ENCODE measurements around the gene ACSS1. TPM values are rescaled to one million over a fixed set of nuclear protein-coding genes. Genes with fewer than 3 reads are reported as not detected.

ACSS1 gene
- total RNA-seq, 2 experiments from 2014 or later = 8.5 to 10.7 TPM

GRCh38 chr20:25077610-25078169 lies 19.8 kb upstream of the ACSS1 start:
- Mint-ChIP-seq H3K27me3 (peaks cover 60% of the 10 kb centered on the region), H3K9me3 (ENCODE audit: low read depth) (no peaks in the 10 kb centered on the region), H3K36me3 (ENCODE audit: low read depth) (peaks cover 2% of the 10 kb centered on the region), H3K4me1 (peaks cover 18% of the 10 kb centered on the region), H3K4me3 (peak overlapping the region; percentile 32), H3K27ac (no peak overlapping the region)
- peak; percentile 36 for DNase-seq
- ATAC-seq = peak; percentile 35
- intact Hi-C loops (cut with DNase I, micrococcal nuclease) = loop anchor here in 1 of 2 experiments (10.0 kb wide), 1 partner anchor 317 kb away; the partner anchor contains the start of gene ABHD12
- ChIA-PET POLR2A (no interaction called here), CTCF (interaction anchor here (0.5 to 1.9 kb wide), 4 partner anchors 10 to 126 kb away, joined by 3 to 7 read pairs (median 3); no protein-coding TSS in a partner anchor)

GRCh38 chr20:25076731-25077609 lies 19.0 kb upstream of the ACSS1 start:
- Mint-ChIP-seq H3K4me3 (peak overlapping the region; percentile 32), H3K27me3 (peaks cover 59% of the 10 kb centered on the region), H3K36me3 (ENCODE audit: low read depth) (peaks cover 2% of the 10 kb centered on the region), H3K4me1 (peaks cover 14% of the 10 kb centered on the region), H3K9me3 (ENCODE audit: low read depth) (no peaks in the 10 kb centered on the region), H3K27ac (no peak overlapping the region)
- peak; percentile 62 for ATAC-seq
- ChIA-PET POLR2A (no interaction called here), CTCF (interaction anchor here (0.5 to 0.9 kb wide), 3 partner anchors 9 to 92 kb away, joined by 3 to 4 read pairs (median 3); no protein-coding TSS in a partner anchor)
- intact Hi-C loops (cut with DNase I, micrococcal nuclease) = loop anchor here in 1 of 2 experiments (10.0 kb wide), 1 partner anchor 318 kb away; the partner anchor contains the start of gene ABHD12
- peak; percentile 61 for DNase-seq

- peaks cover 2% of the 10 kb centered on the region for H3K36me3 Mint-ChIP-seq (ENCODE audit: low read depth)
- ChIA-PET POLR2A (no interaction called here), CTCF (interaction anchor here (0.7 kb wide), 1 partner anchor 9 kb away, joined by 4 read pairs; no protein-coding TSS in a partner anchor)
These were observed 18.3 kb upstream of the ACSS1 start for GRCh38 chr20:25076201-25076600.

GRCh38 chr20:25073544-25073943 lies 15.6 kb upstream of the ACSS1 start:
- ChIA-PET POLR2A (no interaction called here), CTCF (interaction anchor here (1.4 kb wide), 1 partner anchor 9 kb away, joined by 5 read pairs; no protein-coding TSS in a partner anchor)
- intact Hi-C loops (cut with DNase I, micrococcal nuclease) = loop anchor here in 1 of 2 experiments (10.0 kb wide), 1 partner anchor 321 kb away; the partner anchor contains the start of gene ABHD12

More at GRCh38 chr20:25076201-25076600, 18.3 kb upstream of the ACSS1 start:
- no peak overlapping the region for H3K4me3 Mint-ChIP-seq
- peaks cover 63% of the 10 kb centered on the region for H3K27me3 Mint-ChIP-seq
- H3K4me1 Mint-ChIP-seq = peaks cover 14% of the 10 kb centered on the region
- DNase-seq (no peak), ATAC-seq (no peak)
- H3K27ac Mint-ChIP-seq = no peak overlapping the region
- no peaks in the 10 kb centered on the region for H3K9me3 Mint-ChIP-seq (ENCODE audit: low read depth)
- intact Hi-C loops (cut with DNase I, micrococcal nuclease) = loop anchor here in 1 of 2 experiments (10.0 kb wide), 1 partner anchor 319 kb away; the partner anchor contains the start of gene ABHD12

DNA sequence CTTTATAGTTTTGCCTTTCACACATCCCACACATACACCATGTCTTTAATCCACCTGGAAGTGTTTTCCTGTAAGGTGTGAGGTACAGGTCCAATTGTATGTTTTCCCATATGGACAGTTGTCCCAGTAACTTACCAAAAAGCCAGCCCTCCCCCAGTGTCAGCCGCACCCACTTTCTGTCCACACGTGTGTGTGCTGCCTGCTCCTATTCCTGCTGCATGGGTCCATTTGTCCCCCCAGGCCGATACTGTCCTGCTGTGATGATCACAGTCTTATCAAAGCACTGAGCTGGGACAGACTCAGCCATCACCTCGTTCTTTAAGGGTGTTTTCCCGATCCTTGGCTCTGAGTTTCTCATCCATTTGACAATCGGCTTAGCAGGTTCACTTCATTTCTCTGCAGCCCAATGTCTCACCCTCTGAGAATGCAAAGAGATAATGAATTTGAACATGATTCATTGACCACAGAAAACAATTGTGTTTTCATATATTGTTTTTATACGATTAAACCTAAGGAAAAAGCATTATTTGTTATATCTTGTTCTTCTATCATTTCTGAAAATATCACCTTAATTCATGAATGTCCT lies 14.4 kb upstream of the ACSS1 start:
- Mint-ChIP-seq H3K36me3 (ENCODE audit: low read depth) (no peaks in the 10 kb centered on the region), H3K4me3 (no peak overlapping the region), H3K4me1 (peaks cover 8% of the 10 kb centered on the region), H3K27ac (no peak overlapping the region), H3K27me3 (peaks cover 55% of the 10 kb centered on the region), H3K9me3 (ENCODE audit: low read depth) (no peaks in the 10 kb centered on the region)
- ChIA-PET CTCF (no interaction called here), POLR2A (no interaction called here)
- intact Hi-C loops (cut with DNase I, micrococcal nuclease) = loop anchor here in 1 of 2 experiments (10.0 kb wide), 1 partner anchor 322 kb away; the partner anchor contains the start of gene ABHD12
- DNase-seq = no peak
- no peak for ATAC-seq

More at GRCh38 chr20:25073544-25073943, 15.6 kb upstream of the ACSS1 start:
- Mint-ChIP-seq H3K27ac (no peak overlapping the region), H3K27me3 (peaks cover 60% of the 10 kb centered on the region), H3K9me3 (ENCODE audit: low read depth) (no peaks in the 10 kb centered on the region), H3K4me3 (no peak overlapping the region), H3K36me3 (ENCODE audit: low read depth) (no peaks in the 10 kb centered on the region), H3K4me1 (peaks cover 14% of the 10 kb centered on the region)
- DNase-seq (no peak), ATAC-seq (no peak)

DNA sequence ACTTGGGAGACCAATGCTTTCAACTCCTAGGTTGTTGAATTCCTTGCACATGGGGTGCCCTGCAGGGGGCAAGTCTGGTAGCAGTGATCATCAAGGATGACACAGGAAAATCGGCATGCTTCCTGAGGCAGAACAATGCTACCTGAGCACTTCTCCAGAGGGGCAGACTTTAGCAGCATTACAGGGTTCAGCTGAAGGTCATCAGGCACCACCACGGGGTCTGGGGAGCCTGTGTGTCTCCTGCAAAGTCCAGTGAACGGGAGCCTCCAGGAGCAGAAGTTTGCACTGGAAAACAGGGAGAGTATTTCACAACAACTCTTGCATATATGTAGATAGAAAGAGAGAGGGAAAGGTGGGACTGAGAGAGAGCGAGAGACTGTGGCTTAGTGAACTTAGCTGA lies 13.8 kb upstream of the ACSS1 start:
- no peaks in the 10 kb centered on the region for H3K36me3 Mint-ChIP-seq (ENCODE audit: low read depth)
- ATAC-seq (no peak), DNase-seq (no peak)
- intact Hi-C loops (cut with DNase I, micrococcal nuclease) = loop anchor here in 1 of 2 experiments (10.0 kb wide), 1 partner anchor 323 kb away; the partner anchor contains the start of gene ABHD12
- CTCF ChIA-PET = interaction anchor here (0.6 to 1.4 kb wide), 4 partner anchors 55 to 118 kb away, joined by 3 to 4 read pairs (median 3); no protein-coding TSS in a partner anchor
- peaks cover 50% of the 10 kb centered on the region for H3K27me3 Mint-ChIP-seq
- H3K9me3 Mint-ChIP-seq (ENCODE audit: low read depth) = no peaks in the 10 kb centered on the region
- H3K27ac Mint-ChIP-seq = no peak overlapping the region
- POLR2A ChIA-PET = no interaction called here
- peaks cover 2% of the 10 kb centered on the region for H3K4me1 Mint-ChIP-seq
- no peak overlapping the region for H3K4me3 Mint-ChIP-seq

DNA sequence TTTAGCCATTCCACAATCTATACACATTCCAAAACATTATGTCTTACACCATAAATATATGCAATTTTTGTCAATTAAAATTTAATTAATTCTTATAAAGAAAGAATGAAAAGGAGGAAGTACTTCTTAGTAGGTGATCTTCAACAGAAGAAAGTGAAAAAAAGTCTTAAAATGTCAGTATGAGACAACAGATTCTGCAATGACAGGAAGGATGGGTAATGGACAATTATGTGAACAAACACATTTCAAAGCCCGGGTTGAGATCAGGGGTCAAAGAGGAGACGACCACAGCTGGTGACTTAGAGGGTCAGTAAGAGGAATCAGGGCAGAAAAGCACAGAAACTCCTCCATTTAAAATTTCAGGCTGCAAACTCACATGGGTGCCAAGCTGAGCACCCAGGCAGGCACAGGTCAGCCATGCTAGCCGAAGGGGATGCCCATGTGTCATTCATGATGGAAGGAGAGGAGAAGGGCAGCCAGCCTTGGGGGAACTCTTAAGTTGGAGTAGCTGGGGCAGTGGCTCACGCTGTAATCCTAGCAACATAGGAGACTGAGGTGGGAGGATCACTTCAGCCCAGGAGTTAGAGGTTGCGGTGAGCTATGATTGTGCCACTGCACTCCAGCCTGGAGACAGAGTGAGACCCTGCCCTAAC lies 13.0 kb upstream of the ACSS1 start:
- Mint-ChIP-seq H3K36me3 (ENCODE audit: low read depth) (no peaks in the 10 kb centered on the region), H3K9me3 (ENCODE audit: low read depth) (no peaks in the 10 kb centered on the region), H3K4me1 (no peaks in the 10 kb centered on the region), H3K27ac (no peak overlapping the region), H3K4me3 (no peak overlapping the region), H3K27me3 (peaks cover 47% of the 10 kb centered on the region)
- POLR2A ChIA-PET = no interaction called here
- DNase-seq = no peak
- CTCF ChIA-PET = interaction anchor here (0.6 to 1.4 kb wide), 4 partner anchors 54 to 119 kb away, joined by 3 to 4 read pairs (median 3); no protein-coding TSS in a partner anchor
- intact Hi-C loops (cut with DNase I, micrococcal nuclease) = loop anchor here in 1 of 2 experiments (10.0 kb wide), 1 partner anchor 324 kb away; the partner anchor contains the start of gene ABHD12
- no peak for ATAC-seq

DNA sequence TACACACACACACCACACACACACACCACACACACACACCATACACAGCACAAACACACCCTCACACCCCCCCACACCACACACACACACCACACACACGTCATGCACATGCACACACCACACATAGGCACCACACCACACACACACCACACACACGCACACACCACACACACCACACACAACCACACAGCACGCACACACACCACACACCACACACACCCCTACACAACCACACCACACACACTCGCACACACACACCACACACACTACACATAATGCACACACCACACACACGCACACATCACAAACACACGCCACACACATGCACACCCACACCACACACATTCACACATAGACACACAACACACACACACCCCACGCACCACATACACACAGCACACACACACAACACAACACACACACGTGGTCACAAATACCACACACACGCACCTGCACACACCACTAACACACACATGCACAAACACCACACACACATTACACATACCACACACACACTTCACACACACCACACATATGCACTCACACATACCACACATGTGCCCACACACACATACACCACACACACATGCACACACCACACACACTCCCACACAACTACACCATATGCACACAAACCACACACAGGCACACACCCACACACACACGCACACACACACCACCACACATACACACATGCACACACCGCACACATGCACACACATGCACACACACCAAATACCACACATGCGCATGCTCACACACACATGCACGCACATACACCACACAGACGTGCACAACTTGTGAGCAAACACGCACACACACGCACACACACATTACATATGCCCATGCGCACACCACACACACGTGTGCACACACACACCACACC lies 9.4 kb upstream of the ACSS1 start:
- intact Hi-C loops (cut with DNase I, micrococcal nuclease) = no loop called here
- Mint-ChIP-seq H3K4me3 (no peak overlapping the region), H3K27me3 (peaks cover 31% of the 10 kb centered on the region), H3K9me3 (ENCODE audit: low read depth) (no peaks in the 10 kb centered on the region), H3K27ac (no peak overlapping the region), H3K4me1 (no peaks in the 10 kb centered on the region), H3K36me3 (ENCODE audit: low read depth) (no peaks in the 10 kb centered on the region)
- CTCF ChIA-PET = interaction anchor here (0.6 to 1.2 kb wide), 4 partner anchors 73 to 414 kb away, joined by 3 to 8 read pairs (median 4); no protein-coding TSS in a partner anchor
- no peak for ATAC-seq
- POLR2A ChIA-PET = interaction anchor here (0.8 kb wide), 1 partner anchor 340 kb away, joined by 3 read pairs; no protein-coding TSS in a partner anchor
- no peak for DNase-seq

DNA sequence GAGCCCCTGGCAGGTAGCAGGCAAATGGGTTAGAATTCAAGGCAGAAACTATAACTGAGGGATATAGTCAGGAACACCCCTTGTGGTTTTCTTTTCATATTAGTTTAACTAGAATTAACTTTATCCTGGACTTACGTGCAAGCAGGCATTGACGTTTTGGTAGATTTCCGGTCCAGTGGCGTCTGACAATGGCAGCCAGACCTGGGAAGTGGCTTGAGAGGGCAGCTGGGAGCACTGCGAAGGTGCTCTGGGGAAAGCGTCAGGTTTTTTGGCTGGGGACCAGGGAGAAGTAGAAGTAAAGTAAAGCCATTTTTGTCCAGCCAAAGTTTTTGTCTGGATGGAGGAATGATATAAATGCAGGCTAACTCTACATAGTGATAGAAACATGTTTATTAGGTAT lies 8.4 kb upstream of the ACSS1 start:
- H3K4me1 Mint-ChIP-seq = no peaks in the 10 kb centered on the region
- ChIA-PET POLR2A (no interaction called here), CTCF (interaction anchor here (0.6 to 8.3 kb wide), 5 partner anchors 11 to 415 kb away, joined by 3 to 96 read pairs (median 4); no protein-coding TSS in a partner anchor)
- DNase-seq = no peak
- no peak for ATAC-seq
- intact Hi-C loops (cut with DNase I, micrococcal nuclease) = no loop called here
- H3K4me3 Mint-ChIP-seq = no peak overlapping the region
- no peaks in the 10 kb centered on the region for H3K36me3 Mint-ChIP-seq (ENCODE audit: low read depth)
- no peak overlapping the region for H3K27ac Mint-ChIP-seq
- H3K27me3 Mint-ChIP-seq = peaks cover 24% of the 10 kb centered on the region
- H3K9me3 Mint-ChIP-seq (ENCODE audit: low read depth) = no peaks in the 10 kb centered on the region
